ENCODE results near the gene BRD3.

The BRD3 gene

GRCh38 chr9:134063571-134064450 lies 4.0 kb downstream of the BRD3 start:
- H3K9me3 ChIP-seq (ENCODE audit: control insufficient read depth, low read length): no peaks in the 10 kb centered on the region
- no peaks in the 10 kb centered on the region for H3K36me3 ChIP-seq (ENCODE audit: control insufficient read depth, insufficient read depth, low read length)
- H3K4me1 ChIP-seq (ENCODE audit: control insufficient read depth, insufficient read depth, low read length): peaks cover 53% of the 10 kb centered on the region
- H3K9ac ChIP-seq (ENCODE audit: low read length): no peak overlapping the region
- no peak overlapping the region for H3K4me3 ChIP-seq (ENCODE audit: low read length)
- H3K27me3 ChIP-seq (ENCODE audit: control insufficient read depth, insufficient read depth, low read length): no peaks in the 10 kb centered on the region

GRCh38 chr9:134063088-134063570 lies 4.7 kb downstream of the BRD3 start:
- peaks cover 52% of the 10 kb centered on the region for H3K4me1 ChIP-seq (ENCODE audit: control insufficient read depth, insufficient read depth, low read length)
- H3K27me3 ChIP-seq (ENCODE audit: control insufficient read depth, insufficient read depth, low read length): no peaks in the 10 kb centered on the region
- no peaks in the 10 kb centered on the region for H3K36me3 ChIP-seq (ENCODE audit: control insufficient read depth, insufficient read depth, low read length)
- no peak overlapping the region for H3K4me3 ChIP-seq (ENCODE audit: low read length)
- H3K9me3 ChIP-seq (ENCODE audit: control insufficient read depth, low read length): no peaks in the 10 kb centered on the region
- no peak overlapping the region for H3K9ac ChIP-seq (ENCODE audit: low read length)

- H3K4me1 ChIP-seq (ENCODE audit: control insufficient read depth, insufficient read depth, low read length): peaks cover 58% of the 10 kb centered on the region
- no peaks in the 10 kb centered on the region for H3K27me3 ChIP-seq (ENCODE audit: control insufficient read depth, insufficient read depth, low read length)
These were observed 5.3 kb downstream of the BRD3 start for GRCh38 chr9:134062461-134063087.

GRCh38 chr9:134061688-134062371 lies 6.0 kb downstream of the BRD3 start:
- Histone ChIP-seq H3K9ac (ENCODE audit: low read length) (peak overlapping the region; percentile 28), H3K4me1 (ENCODE audit: control insufficient read depth, insufficient read depth, low read length) (peaks cover 65% of the 10 kb centered on the region), H3K9me3 (ENCODE audit: control insufficient read depth, low read length) (no peaks in the 10 kb centered on the region), H3K27me3 (ENCODE audit: control insufficient read depth, insufficient read depth, low read length) (no peaks in the 10 kb centered on the region), H3K4me3 (ENCODE audit: low read length) (no peak overlapping the region), H3K36me3 (ENCODE audit: control insufficient read depth, insufficient read depth, low read length) (no peaks in the 10 kb centered on the region)

More at GRCh38 chr9:134062461-134063087, 5.3 kb downstream of the BRD3 start:
- no peak overlapping the region for H3K9ac ChIP-seq (ENCODE audit: low read length)
- H3K4me3 ChIP-seq (ENCODE audit: low read length): no peak overlapping the region
- no peaks in the 10 kb centered on the region for H3K36me3 ChIP-seq (ENCODE audit: control insufficient read depth, insufficient read depth, low read length)
- H3K9me3 ChIP-seq (ENCODE audit: control insufficient read depth, low read length): no peaks in the 10 kb centered on the region

- Histone ChIP-seq H3K27me3 (ENCODE audit: control insufficient read depth, insufficient read depth, low read length) (no peaks in the 10 kb centered on the region), H3K4me3 (ENCODE audit: low read length) (no peak overlapping the region), H3K9ac (ENCODE audit: low read length) (peak overlapping the region; percentile 28), H3K4me1 (ENCODE audit: control insufficient read depth, insufficient read depth, low read length) (peaks cover 71% of the 10 kb centered on the region), H3K36me3 (ENCODE audit: control insufficient read depth, insufficient read depth, low read length) (no peaks in the 10 kb centered on the region), H3K9me3 (ENCODE audit: control insufficient read depth, low read length) (no peaks in the 10 kb centered on the region)
These were observed 6.7 kb downstream of the BRD3 start for GRCh38 chr9:134061019-134061687.

- Histone ChIP-seq H3K36me3 (ENCODE audit: control insufficient read depth, insufficient read depth, low read length) (no peaks in the 10 kb centered on the region), H3K4me3 (ENCODE audit: low read length) (no peak overlapping the region), H3K9ac (ENCODE audit: low read length) (peak overlapping the region; percentile 28), H3K27me3 (ENCODE audit: control insufficient read depth, insufficient read depth, low read length) (no peaks in the 10 kb centered on the region), H3K9me3 (ENCODE audit: control insufficient read depth, low read length) (no peaks in the 10 kb centered on the region), H3K4me1 (ENCODE audit: control insufficient read depth, insufficient read depth, low read length) (peaks cover 71% of the 10 kb centered on the region)
These were observed 7.3 kb downstream of the BRD3 start for GRCh38 chr9:134060546-134060945.

GRCh38 chr9:134059661-134060395 lies 8.0 kb downstream of the BRD3 start:
- no peaks in the 10 kb centered on the region for H3K9me3 ChIP-seq (ENCODE audit: control insufficient read depth, low read length)
- peaks cover 74% of the 10 kb centered on the region for H3K4me1 ChIP-seq (ENCODE audit: control insufficient read depth, insufficient read depth, low read length)
- H3K27me3 ChIP-seq (ENCODE audit: control insufficient read depth, insufficient read depth, low read length): no peaks in the 10 kb centered on the region
- no peaks in the 10 kb centered on the region for H3K36me3 ChIP-seq (ENCODE audit: control insufficient read depth, insufficient read depth, low read length)
- no peak overlapping the region for H3K9ac ChIP-seq (ENCODE audit: low read length)
- H3K4me3 ChIP-seq (ENCODE audit: low read length): no peak overlapping the region

- H3K9ac ChIP-seq (ENCODE audit: low read length): no peak overlapping the region
- H3K9me3 ChIP-seq (ENCODE audit: control insufficient read depth, low read length): no peaks in the 10 kb centered on the region
- H3K4me3 ChIP-seq (ENCODE audit: low read length): no peak overlapping the region
- H3K36me3 ChIP-seq (ENCODE audit: control insufficient read depth, insufficient read depth, low read length): no peaks in the 10 kb centered on the region
- peaks cover 69% of the 10 kb centered on the region for H3K4me1 ChIP-seq (ENCODE audit: control insufficient read depth, insufficient read depth, low read length)
- H3K27me3 ChIP-seq (ENCODE audit: control insufficient read depth, insufficient read depth, low read length): no peaks in the 10 kb centered on the region
These were observed 8.6 kb downstream of the BRD3 start for GRCh38 chr9:134059188-134059641.

- H3K36me3 ChIP-seq (ENCODE audit: control insufficient read depth, insufficient read depth, low read length): no peaks in the 10 kb centered on the region
- H3K9ac ChIP-seq (ENCODE audit: low read length): no peak overlapping the region
- no peak overlapping the region for H3K4me3 ChIP-seq (ENCODE audit: low read length)
- H3K4me1 ChIP-seq (ENCODE audit: control insufficient read depth, insufficient read depth, low read length): peaks cover 69% of the 10 kb centered on the region
- no peaks in the 10 kb centered on the region for H3K27me3 ChIP-seq (ENCODE audit: control insufficient read depth, insufficient read depth, low read length)
- H3K9me3 ChIP-seq (ENCODE audit: control insufficient read depth, low read length): no peaks in the 10 kb centered on the region
These were observed 9.1 kb downstream of the BRD3 start for GRCh38 chr9:134058716-134059115.

- H3K9ac ChIP-seq (ENCODE audit: low read length): no peak overlapping the region
- H3K27me3 ChIP-seq (ENCODE audit: control insufficient read depth, insufficient read depth, low read length): no peaks in the 10 kb centered on the region
- H3K4me1 ChIP-seq (ENCODE audit: control insufficient read depth, insufficient read depth, low read length): peaks cover 64% of the 10 kb centered on the region
- no peak overlapping the region for H3K4me3 ChIP-seq (ENCODE audit: low read length)
- H3K9me3 ChIP-seq (ENCODE audit: control insufficient read depth, low read length): no peaks in the 10 kb centered on the region
- H3K36me3 ChIP-seq (ENCODE audit: control insufficient read depth, insufficient read depth, low read length): no peaks in the 10 kb centered on the region
These were observed 9.8 kb downstream of the BRD3 start for GRCh38 chr9:134057751-134058701.
